Lung microvascular endothelial cell (primary cell): ENCODE data around the gene ARHGAP25. TPM values are rescaled to one million over a fixed set of nuclear protein-coding genes. Genes with fewer than 3 reads are reported as not detected.

Experiments
- DNase-seq, 2 donors: peaks; one replicate each; pipeline versions ENCODE4 v3.0.0 to v3.0.0-alpha.2; 2010; ENCODE audit warnings: low read depth in 2 of 2
- total RNA-seq: library from RNA; depleted of rRNA; stranded (reverse); fragments of >200 nt; gene quantifications from 2 replicates; pipeline ENCODE4 v1.2.1, GENCODE V29; 2014

Gene ARHGAP25, protein sequence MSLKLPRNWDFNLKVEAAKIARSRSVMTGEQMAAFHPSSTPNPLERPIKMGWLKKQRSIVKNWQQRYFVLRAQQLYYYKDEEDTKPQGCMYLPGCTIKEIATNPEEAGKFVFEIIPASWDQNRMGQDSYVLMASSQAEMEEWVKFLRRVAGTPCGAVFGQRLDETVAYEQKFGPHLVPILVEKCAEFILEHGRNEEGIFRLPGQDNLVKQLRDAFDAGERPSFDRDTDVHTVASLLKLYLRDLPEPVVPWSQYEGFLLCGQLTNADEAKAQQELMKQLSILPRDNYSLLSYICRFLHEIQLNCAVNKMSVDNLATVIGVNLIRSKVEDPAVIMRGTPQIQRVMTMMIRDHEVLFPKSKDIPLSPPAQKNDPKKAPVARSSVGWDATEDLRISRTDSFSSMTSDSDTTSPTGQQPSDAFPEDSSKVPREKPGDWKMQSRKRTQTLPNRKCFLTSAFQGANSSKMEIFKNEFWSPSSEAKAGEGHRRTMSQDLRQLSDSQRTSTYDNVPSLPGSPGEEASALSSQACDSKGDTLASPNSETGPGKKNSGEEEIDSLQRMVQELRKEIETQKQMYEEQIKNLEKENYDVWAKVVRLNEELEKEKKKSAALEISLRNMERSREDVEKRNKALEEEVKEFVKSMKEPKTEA
- total RNA-seq = 8.9 and 10.1 TPM in 2 replicates

DNA sequence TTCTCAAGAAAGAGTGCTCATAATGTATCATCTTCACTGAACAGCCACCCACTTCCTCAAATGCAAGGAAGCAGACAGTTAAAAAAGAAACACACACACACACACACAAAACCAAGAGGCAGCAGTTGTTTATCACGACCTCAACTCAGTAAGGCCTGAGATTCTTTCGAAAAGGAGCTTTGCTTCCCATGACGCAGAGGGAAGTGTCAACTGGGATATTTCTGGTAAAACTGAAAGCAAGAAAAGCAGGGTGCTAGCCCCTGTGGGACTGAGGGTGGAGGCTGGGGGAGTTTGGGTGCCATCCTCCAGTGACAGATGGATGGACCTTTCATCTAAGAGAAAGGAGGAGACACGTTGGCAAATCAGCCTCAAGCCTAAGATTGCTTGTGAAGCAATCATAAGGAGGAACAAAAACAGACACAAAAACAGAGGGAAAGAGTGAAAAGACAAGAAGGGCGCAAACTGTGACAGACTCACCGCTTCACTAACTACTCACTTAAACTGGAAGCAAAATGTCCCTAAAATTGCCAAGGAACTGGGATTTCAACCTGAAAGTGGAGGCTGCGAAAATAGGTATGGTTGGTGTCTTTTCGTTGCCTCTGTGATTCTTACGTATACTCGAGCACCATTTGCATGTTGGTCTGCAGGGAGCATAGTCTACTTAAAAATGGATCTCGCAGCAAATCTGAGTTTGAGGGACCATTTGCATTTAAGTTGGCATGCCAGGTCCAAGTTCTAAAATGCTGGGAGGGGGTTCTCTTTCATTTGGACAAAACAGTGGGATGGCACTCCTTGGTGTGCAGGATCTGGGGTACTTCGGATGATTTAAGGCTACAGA is at the start of gene ARHGAP25:
Gene ARHGAP25 (plus strand): TSS at position 124 of the 838 bp plus-strand sequence. CDS start 389 bp downstream, at position 513.
- no peak for DNase-seq

DNA sequence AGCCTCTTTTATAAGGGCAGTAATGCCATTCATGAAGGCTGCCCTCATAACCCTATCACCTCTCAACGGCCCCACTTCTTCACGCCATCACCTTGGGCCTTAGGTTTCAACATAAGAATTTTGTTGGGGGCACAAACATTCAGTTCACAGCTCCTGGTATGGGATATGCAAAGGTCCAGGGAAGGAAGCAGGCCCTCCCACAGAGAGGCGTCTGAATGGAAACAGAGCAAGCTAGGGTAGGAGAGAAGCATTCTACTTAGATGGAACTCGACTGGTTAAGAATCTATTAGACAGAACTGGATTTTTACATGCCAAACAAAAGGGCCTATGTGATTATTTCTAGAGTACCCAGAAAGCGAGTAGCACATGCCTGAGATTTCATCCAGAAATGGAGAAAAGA is 48.4 kb upstream of the ARHGAP25 start:
- no peak for DNase-seq

DNA sequence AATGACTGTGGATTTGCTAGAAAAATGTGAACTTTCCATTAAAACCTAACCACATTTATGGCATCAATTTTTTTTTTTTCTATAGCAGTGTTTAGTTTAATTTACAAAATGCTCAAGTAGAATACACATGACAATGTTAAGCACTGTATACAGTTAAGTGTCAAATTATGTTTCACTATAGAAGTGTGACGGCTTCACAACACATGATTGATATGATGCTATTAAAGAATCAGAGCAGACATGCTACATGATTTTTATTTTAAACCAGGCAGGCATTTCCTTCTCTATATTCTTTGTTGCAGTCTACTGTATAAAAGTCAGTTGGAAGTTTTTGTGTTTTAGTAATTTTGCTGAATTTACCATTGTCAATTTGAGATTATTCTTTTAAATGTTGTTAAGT is 47.6 kb upstream of the ARHGAP25 start:
- no peak for DNase-seq

DNA sequence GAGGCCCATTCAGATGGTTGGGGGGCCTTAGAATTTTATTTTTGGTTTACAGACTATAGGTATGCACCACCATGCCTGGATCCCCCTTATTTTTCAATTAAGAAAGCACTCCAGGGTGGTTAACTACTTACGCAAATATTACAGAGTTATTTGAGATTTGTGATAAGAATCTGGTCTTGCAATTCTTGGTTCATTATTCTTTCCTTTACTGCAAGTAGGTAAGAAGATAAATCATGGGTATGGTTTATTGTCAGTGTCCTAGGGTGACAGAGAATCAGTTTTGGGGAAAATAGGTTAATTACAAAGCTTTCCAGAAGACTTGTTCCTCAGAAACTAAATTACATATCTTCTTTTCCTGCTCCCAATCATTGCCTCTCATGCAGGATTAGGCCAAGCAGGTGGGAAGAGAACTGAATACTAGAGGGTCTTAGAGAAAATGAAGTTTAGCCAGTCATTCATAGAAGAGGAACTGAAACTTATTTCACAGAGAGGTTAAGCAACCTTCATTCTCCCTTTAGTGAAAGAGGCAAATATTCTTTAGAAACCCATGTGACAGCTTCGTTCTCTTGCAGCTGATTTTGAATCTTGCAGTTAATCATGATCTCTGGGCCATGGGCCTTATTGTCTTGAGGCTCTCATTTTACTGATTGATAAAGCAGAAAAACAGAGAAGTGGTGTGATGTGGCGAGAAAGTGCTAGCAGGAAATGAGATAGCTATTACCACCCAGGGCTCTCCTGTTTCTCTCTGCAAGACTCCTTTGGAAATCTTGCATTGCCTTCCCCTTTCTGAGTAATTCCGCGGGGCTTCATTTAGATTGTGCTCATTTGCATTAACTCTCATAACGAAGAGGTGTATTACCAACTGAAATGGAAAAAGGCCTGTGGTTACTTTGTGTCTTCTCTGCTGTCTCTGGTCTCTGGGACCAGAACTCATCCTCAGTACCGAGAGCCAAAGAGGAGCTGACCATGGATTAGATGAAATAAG is 44.8 kb upstream of the ARHGAP25 start:
- no peak for DNase-seq

DNA sequence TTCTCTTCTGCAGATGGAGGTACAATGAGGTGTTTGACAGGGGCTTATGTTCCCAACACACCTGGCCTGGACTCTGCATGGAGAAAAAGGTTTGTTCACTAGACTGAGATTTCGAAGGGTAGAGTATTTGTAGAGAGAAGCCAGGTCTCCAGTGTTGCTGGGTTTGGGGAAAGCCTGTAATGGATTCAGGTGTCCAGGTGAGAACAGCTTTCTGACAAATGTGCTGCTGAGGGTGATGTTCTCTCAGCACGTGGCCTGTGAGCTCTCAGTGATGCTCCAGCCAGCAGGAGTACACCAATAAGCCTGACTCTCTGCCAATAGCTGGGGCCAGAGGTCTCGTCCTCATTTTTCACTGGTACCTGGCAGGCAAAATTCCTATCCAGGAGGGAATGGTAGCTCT is 43.8 kb upstream of the ARHGAP25 start:
- no peak for DNase-seq

DNA sequence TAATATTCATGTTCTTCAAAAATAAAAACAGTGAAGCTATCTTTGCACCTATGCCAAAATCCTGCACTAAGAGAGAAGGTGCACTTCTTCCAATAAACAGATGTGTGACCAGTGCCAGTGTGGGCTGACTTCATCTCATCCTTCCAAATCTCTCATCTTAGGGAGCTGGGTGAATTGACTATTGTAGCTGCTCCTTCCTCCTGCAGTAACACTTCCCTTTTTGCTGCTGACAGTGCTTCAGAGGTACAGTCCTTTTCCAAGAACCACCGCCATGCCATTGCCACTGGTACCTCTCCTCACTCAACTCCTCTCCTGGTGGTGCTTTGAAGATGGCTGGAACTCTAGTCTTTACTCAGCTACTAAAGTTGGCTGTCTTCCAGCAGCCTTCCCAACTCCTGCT is 42.1 kb upstream of the ARHGAP25 start:
- DNase-seq = no peak

DNA sequence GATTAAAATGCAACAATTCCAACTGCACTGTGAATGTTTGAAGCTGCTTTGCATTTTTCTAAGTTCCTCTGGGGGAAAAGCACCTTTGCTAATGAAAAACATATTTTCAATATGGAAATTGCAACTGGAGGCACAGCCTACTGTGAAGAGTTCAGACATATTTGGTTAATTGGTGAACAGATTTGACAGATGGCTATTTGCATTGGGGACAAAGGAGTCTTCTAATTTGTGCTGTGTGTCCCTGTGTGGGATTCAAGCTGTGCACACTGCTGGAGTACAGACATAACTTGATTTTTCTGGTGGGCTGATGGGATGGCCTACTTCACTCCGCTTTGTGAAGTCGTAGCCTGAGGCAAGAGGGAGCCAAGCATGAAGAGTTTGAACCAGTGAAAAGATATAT is 40.7 kb upstream of the ARHGAP25 start:
- DNase-seq = no peak

DNA sequence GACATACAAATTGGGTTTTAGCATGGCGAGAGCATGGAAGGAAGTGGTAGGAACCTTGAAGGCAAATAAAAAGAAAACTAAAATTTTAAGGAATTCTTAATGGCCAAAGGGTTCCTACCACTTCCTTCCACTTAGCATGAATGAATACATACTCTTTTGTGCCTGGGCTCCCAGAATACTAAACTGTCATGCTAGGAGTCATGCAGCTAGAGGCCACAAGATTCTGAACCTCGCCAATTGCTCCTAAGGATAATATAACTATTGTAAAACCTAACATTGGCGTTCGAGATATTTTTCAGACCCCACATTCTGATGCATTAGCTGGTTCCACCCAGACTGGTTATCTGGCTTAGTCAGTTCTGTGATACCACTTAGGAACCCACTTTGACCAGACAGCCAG is 38.6 kb upstream of the ARHGAP25 start:
- DNase-seq = no peak

DNA sequence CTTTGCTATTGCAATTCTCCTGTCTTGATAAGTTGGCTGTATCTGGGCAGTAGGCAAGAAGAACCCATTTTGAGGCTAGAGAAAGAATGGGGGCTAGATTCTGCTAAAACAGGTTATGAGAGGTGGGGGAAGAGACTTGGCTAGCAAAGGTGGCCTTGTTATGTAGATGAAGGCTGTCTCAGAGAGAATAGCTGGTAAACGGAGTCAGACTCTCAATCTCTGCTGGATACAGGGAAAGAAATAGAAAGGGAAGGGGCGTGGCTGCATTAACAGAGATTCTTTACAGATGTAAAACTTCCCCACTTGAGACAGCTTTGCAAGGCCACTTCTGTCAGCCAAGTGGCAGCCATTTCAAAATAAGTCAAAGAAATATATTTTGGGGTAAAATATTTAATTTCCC is 38.1 kb upstream of the ARHGAP25 start:
- no peak for DNase-seq

DNA sequence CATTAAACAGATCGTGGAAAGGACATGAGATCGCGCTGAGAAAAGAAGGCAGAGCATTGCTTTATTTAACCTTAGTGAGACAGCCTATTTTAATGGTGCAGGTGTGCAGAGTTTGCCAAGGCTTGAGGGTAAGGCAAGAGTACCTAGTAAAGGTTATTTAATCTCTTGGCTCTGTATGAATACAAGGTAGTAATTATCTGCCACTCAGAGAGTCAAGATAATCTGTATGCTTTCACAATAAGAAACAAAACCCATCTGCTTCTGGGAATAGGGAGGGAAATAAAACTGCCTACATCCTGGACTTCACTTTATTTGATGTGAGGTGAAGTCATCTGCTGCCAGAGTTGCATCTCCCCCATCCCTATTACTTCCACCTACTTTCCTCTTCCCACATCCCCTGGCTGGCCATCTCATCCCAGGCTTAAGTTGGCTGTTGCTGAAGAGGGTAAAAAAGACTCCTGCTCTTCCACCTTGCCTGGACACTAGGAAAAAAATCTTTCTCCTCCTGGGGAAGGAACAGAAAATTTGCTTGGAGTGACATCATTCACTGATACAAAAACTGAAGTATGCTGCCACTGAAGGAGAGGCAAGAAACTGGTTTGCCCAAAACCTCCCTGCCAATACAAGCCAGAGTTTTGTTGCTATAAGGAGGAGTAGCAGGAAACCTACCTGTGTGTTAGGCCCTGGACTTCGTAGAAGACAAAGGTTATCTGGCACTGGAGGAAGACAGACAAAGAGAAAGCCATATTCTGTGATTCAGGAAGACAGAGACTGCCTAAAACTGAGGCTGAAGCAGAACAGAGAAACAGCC is 35.8 kb upstream of the ARHGAP25 start:
- DNase-seq = no peak

DNA sequence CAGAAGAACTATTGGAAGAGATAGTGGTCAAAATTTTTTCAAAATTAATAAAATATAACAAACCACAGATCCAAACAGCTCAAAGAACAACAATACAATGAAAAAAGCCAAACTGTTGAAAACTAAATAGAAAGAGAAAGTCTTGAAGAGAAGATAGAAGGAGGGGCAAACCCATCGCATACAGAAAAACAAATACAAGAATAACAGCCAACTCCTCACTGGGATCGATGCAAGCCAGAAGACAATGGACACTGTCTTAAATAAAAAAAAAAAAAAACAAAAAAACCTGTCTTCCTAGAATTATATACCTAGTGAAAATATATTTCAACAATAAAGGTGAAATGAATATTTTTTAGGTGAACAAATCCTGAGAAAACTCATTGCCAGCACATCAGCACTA is 34.1 kb upstream of the ARHGAP25 start:
- DNase-seq = no peak

DNA sequence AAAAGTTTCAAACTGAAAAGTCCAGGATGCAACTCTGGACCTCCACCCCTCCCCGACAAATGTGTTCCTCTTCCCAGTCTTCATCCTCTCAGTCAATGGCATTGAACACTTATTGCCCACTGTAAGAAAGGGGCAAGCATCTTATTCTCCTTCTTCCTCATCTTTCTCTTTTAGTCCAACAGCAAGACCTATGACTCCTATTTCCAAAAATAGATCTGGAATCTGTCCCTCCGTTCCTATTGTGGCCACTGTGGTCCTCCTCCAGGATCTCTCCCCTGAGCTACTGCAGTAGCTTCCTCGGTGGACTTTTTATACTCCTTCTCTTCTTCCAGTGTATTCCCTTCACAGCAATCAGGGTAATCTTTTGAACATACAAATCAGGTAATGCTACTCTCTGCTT is 28.0 kb upstream of the ARHGAP25 start:
- no peak for DNase-seq

DNA sequence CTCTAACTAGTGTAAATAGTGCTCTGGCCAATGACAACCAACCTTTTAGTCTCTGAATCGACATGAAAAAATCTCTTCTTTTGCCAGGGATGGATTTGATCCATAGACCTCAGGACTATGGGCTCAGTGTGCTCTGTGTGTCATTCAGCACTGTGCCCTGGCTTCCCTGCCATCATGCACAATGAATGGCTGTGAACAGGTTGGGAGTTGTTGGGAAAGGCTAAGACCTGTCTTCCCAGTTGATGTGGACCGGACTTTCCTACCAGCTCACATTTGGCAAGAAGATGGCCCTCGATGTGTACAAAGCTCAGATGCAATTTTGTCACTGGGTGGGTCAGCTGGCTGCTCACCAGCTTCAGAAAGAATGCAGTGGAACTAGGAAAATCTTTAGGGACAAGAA is 26.0 kb upstream of the ARHGAP25 start:
- no peak for DNase-seq

DNA sequence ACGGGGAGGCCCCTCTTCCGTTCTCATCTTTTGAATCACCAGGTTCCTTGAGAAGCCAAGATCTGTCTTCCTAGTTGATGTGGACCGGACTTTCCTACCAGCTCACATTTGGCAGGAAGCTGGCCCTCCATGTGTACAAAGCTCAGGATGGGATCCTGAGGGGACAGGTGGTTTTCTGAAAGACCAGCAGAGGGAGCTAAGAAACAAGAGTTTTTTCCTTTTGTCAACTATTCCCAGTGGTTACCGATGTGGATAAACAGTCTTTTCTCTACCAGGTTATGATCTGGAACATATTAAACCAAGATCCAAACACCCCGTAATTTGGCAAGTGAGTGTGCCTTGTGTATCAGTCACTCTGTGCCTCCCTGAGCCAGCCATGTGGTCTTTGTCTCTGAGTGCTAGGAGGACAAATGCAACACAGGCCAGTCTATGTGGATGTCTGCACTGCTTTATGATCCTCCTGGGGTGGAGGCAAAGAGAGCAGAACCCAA is 25.1 kb upstream of the ARHGAP25 start:
- DNase-seq = peak; percentile 56 to 65

DNA sequence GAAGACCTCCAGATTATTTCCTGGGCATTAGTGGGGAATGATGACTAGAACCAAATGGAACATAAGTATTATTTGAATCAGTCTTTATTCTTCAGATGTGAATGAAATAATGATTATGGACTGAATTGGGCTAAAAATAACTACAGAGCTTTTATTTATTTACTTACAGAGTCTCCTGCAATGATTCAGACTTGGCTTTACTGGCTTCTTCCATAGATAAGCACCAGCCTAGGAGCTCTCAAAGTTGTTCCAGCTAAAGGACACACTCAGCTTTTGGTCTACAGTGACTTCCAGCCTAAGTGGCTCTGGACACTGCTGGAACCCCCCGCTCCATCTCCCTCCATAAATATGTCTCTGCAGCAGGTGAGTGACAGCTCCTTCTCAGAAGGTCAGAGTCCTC is 24.3 kb upstream of the ARHGAP25 start:
- no peak for DNase-seq

DNA sequence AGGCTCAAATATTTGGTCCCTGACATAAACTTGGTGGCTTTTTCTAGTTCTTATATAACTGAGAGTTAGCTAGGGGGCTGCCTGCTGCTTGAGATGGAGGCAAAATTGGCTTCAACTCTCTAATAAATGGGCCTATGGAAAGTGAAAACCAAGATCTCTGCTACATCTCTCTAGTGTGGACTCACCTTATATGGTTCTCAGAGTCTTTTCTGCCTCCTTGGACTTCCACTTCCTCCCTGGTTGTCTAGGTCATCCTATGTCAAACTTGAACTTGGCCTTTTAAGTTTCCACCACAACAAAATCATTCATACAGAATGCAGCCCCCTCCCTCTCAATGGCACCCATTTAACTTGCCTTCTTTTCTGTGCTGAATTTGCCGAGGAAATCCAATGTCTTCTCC is 23.9 kb upstream of the ARHGAP25 start:
- DNase-seq = no peak

DNA sequence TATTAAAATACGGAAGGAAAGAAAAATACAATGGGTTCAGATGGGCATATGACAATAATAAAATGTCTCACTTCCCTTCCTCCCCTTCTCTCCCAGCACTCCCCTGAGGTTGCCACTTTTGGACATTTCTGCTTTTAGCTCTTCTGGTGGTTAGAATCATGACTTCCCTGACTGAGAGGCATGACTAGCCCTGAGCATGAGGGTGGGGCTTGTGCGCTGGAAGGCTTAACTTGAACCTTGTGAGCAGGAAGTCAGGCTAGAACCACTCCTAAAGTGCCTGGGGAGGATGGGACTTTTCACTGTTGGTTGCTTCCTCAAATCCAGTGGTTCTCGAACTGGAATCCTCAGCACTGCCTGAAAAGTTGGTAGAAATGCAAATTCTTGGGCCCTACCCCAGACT is 19.7 kb upstream of the ARHGAP25 start:
- DNase-seq = no peak

DNA sequence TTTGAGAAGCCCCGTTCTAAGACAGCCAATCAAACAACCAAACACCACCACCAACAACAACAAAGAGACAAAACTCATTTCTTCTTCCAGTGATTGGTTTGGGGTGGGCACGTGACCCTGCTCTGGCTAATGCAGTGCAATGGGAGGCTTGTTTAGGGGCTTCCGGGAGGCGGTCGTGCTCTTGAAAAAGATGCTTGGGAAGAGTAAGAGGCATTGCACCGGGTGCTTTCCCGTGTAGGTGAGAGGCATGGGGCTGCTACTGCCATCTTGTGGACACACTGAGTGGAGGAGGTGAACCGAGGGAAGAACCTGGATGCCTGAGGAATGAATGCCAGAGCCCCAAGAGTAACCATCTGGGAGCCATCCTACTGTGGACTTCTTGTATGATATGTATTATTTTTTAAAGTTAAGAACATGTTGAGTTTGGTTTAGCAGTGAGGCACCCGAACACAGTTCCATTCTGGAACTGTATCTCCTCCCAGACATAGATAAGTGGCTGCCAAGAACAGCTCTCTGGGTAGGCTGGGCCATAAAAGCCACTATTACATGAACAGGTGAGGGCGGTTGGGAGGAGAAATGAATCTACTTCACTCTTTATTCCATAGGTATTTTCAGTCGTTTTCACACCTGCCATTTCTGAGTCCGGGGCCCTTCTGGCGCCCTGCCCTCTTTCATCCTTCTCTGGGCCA is 19.1 kb upstream of the ARHGAP25 start:
- DNase-seq = peak; percentile 60 to 70

DNA sequence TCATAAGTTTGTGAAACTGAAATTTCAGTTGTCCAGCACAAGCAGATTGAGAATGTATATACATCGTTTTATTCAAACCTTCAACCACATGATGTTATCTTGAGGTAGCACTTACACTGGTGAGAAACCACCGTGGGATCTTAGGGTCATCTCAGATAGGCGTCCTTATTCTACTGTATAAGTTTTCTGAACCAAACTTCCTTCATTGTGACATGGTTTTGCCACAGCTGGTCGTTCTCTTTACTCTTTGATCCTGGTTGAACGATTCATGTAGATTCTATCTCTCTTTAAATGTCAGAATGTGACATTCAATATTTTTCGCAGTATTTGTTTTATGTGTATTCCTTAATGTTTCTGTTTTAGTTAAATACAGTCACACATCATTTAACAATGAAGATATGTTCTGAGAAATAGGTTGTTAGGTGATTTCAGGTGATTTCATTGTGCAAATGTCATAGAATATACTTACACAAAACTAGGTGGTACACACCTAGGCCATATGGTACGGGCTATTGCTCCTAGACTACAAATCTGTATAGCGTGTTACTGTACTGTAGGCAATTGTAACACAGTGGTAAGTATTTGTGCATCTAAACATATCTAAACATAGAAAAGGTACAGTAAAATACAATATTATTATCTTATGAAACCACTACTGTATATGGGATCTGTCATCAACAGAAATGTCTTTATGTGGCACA is 17.9 kb upstream of the ARHGAP25 start:
- DNase-seq = no peak
